Muscle layer of duodenum (tissue), 2 donors: Measurements from ENCODE around the gene FMNL3.

Source experiments
- H3K27ac ChIP-seq: one replicate; pipeline ENCODE4 v1.7.0; 2013; ENCODE audit warnings: mild to moderate bottlenecking, low read length
- H3K27me3 ChIP-seq: one replicate; pipeline ENCODE4 v1.7.0; 2013; ENCODE audit warnings: low read depth, mild to moderate bottlenecking, control low read depth, low read length
- H3K36me3 ChIP-seq, 2 donors: one replicate each; pipeline ENCODE4 v1.7.0; 2013; ENCODE audit warnings: low read length in 2 of 2, control low read depth in 1 of 2, mild to moderate bottlenecking in 1 of 2; ENCODE audit not compliant: insufficient read depth in 2 of 2, control insufficient read depth in 1 of 2
- H3K4me1 ChIP-seq, 2 donors: one replicate each; pipeline ENCODE4 v1.7.0; 2013; ENCODE audit warnings: low read length in 2 of 2, mild to moderate bottlenecking in 2 of 2, control low read depth in 1 of 2, moderate library complexity in 1 of 2; ENCODE audit not compliant: insufficient read depth in 2 of 2, control insufficient read depth in 1 of 2
- H3K4me3 ChIP-seq, 2 donors: one replicate each; pipeline ENCODE4 v1.7.0; 2013; ENCODE audit warnings: low read length in 2 of 2, low read depth in 1 of 2, mild to moderate bottlenecking in 1 of 2
- H3K9me3 ChIP-seq, 2 donors: one replicate each; pipeline ENCODE4 v1.7.0; 2013; ENCODE audit warnings: low read length in 2 of 2, control low read depth in 1 of 2, mild to moderate bottlenecking in 1 of 2; ENCODE audit not compliant: control insufficient read depth in 1 of 2
- donor health status: healthy.

Gene FMNL3

DNA sequence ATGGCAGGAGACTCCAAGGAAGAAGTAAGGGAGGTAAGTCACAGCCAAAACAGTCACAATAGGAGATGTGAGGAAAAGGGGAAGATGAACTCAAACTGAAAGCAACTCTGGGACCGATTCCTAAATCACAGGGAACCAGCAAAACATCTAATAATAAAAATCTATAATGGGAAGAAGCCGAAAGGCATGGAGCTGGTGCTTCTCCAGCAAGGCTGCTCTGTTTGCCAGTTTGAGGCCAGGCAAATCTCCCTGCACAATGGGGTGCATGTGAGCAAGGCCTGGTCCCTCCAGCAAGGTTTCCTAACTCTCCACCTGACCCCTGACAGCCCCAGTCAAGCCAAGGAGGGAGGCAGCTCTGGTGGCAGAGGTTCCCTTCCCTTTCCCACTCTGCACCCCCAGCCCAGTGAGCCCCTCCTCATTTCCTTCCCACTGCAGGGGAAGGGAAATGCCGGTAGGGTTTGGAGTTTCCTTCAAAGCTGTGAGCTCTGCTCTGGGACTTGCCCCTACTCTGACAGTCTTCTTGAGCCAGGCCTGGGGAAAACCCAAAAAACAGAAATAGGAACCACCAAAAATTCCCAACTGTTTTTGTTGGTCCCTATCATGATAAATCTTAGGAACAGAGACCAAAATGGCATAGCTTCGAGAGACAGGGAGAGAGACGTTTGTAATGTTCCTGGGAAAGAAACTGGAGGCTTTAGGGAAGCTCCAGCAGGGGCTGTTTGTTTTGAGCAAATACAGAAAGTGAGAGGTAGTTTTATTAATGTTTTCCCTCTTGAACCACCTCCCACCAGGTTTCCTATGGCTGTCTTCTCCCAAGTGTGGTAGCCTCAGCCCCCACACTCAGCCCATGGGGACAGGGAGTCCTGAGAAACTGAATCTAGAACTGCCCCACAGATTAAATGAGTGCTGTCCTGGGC is 34.6 kb downstream of the FMNL3 start:
- no peaks in the 10 kb centered on the region for H3K27me3 ChIP-seq
- no peaks in the 10 kb centered on the region for H3K36me3 ChIP-seq
- peaks cover 34 to 52% of the 10 kb centered on the region in 2 donors for H3K4me1 ChIP-seq
- H3K4me3 ChIP-seq, result peak overlapping the region in 1 of 2 donors; percentile 17
- no peaks in the 10 kb centered on the region for H3K9me3 ChIP-seq
- H3K27ac ChIP-seq, result peak overlapping the region; percentile 80

DNA sequence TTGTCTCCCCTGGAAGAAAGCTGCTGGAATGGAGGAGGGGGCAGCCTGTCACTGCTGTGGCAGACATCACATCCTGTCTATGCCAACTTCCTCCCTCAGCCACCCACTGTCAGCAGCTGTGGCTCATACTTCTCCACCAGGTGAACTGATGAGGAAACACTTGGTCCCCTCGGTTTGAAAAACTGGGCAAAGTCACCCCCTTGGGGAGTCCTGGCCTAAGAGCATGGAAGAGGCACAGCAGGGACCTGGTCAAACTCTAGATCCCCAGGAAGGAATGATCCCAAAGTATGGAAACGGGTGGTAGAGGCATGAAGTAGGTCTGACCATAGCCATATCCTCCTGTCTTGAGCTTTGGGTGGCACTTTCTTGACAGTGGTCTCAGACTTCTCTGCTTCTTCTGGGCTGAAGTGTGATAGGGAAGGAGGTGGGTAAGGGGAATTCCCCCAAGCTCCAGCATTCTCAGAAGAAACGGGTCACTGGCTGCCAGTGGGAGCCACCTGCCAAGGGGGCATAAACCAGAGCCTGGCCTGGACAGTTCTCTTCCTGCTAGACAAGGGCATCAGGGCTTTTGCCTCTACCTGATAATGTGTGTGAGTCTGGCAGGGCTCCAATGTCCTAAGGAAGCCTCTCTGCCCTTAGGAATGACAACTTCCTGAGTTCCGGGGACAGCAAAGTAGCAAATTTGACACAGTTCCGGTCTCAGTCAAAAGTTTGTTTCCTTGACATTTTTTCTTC is 36.0 kb downstream of the FMNL3 start:
- Histone ChIP-seq H3K36me3 (no peaks in the 10 kb centered on the region), H3K9me3 (no peaks in the 10 kb centered on the region), H3K4me3 (no peak overlapping the region), H3K27ac (peak overlapping the region; percentile 80), H3K4me1 (peaks cover 34 to 52% of the 10 kb centered on the region in 2 donors), H3K27me3 (no peaks in the 10 kb centered on the region)

DNA sequence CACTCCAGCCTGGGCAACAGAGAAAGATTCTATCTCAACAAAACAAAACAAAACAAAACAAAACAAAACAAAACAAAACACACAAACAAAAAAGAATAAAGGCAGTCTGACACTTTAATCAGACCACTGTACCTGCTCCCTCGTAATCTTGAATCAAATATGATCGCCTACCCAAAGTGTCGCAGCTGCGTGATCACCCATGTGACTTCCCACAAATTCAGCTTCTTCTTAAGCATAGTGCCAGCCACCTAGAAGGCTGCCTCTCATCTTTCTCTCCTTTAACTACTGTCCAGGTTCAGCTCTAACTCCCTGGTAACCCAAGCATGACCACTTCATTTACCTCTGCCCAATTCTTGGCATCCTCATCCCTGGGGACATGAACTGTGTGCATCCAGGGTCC is 37.4 kb downstream of the FMNL3 start:
- no peaks in the 10 kb centered on the region for H3K27me3 ChIP-seq
- H3K27ac ChIP-seq, result no peak overlapping the region
- no peaks in the 10 kb centered on the region for H3K9me3 ChIP-seq
- H3K4me1 ChIP-seq, result peaks cover 34 to 44% of the 10 kb centered on the region in 2 donors
- no peak overlapping the region for H3K4me3 ChIP-seq
- H3K36me3 ChIP-seq, result no peaks in the 10 kb centered on the region

DNA sequence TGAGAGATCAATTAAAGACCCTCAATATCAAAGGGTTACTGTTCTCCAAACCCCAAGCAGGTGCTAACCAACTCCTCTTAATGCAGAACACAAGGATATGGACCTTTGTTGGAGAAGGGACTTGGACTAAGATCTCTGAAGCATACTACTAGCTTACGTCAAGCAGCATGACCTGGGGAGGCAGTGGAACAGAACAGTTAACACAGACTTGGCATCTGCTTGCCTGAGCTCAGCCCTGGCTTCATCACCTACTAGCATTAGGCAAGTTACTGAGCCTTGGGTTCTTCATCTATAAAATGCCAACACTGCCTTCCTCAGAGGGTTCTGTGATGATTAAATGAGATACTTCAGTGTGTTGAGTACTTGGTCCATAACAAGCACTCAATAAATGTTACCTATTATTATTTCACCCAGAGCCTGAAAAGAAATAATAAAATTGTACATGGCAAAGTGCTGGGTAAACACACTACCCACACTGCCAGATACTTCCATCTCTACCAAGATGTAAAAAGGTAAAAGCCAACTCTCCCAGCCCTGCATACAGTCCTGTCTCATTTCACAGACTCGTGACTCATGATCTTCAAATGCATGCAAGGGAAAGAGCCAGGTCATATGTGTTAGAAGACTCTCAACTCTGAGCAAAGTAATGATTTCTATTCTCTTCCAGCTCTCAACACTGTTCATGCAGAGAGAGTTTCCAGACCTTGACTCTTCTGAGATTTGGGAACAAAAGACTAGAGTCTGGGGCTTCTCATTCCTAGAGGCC is 39.7 kb downstream of the FMNL3 start:
- no peak overlapping the region for H3K27ac ChIP-seq
- no peaks in the 10 kb centered on the region for H3K27me3 ChIP-seq
- H3K36me3 ChIP-seq, result no peaks in the 10 kb centered on the region
- peaks cover 23 to 44% of the 10 kb centered on the region in 2 donors for H3K4me1 ChIP-seq
- no peak overlapping the region for H3K4me3 ChIP-seq
- no peaks in the 10 kb centered on the region for H3K9me3 ChIP-seq

DNA sequence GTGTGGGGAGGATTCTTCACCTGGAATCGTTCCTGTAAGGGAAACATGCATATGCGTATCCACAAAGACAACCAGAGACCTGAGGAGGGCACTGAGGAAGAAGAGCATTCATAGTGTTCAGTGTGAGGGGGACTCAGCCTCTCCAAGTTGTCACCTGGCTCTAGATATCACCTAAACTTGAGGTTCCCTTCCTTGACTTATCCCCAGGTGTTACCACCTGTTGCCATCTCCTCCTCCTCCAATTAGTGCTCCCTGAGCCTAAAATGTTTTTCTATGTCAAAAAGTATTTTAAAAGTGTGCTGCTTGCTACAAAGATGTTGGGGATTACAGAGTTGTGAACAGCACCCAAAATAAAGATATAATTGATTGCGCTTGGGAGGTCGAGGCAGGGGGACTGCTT is 41.0 kb downstream of the FMNL3 start:
- Histone ChIP-seq H3K27me3 (no peaks in the 10 kb centered on the region), H3K4me3 (no peak overlapping the region), H3K4me1 (peaks cover 14 to 40% of the 10 kb centered on the region in 2 donors), H3K9me3 (no peaks in the 10 kb centered on the region), H3K27ac (no peak overlapping the region), H3K36me3 (no peaks in the 10 kb centered on the region)

DNA sequence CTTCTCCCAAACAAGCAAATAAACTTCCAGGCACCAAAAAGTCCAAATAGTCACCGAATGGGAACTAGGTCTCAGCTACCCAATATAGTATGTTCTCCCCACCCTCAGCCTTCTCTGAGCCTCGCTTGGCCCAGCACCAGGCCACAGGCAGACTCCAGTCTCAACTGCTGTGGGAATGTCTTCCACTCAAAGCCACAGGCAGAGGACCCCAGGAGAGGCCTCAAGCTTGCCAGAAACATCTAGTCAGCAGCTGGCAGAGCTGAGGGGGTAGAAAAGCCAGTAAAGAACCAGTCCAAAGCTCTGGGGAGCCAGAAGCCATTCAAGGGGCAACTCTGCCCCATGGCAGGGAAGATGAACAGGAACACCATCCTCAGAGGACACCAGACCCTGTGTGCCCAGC is 41.8 kb downstream of the FMNL3 start:
- no peak overlapping the region for H3K27ac ChIP-seq
- no peaks in the 10 kb centered on the region for H3K9me3 ChIP-seq
- no peak overlapping the region for H3K4me3 ChIP-seq
- H3K4me1 ChIP-seq, result peaks cover 12 to 35% of the 10 kb centered on the region in 2 donors
- H3K36me3 ChIP-seq, result no peaks in the 10 kb centered on the region
- H3K27me3 ChIP-seq, result no peaks in the 10 kb centered on the region

DNA sequence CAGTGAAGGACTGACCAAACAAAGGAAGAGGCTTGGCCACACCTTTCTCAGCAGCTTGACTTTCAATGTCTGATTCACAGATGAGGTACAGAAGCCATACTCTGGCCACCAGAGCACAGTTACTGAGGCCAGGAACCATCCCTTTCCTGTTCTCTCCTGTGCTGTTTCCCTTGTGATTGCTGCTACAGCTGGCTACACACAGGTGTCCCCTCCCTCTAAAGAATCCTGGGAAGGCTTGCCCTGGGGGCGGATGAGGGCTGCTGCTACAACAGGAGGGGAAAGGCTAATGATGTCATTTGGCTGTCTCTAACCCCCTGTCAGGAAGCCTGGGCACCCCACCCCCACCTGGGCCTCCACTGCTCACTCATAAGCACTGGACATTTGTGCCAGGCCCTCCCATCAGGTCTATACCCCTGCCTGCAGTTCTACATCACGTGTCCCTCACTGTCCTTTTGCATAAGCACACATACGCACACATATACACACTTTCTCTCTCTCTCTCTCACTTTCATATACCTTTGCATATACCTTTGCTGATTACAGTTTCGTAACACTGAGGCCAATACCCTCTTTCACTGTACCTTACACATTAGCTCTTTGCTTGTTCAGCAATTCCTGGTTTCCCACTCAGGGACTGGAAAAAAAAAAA is 42.5 kb downstream of the FMNL3 start:
- Histone ChIP-seq H3K4me1 (peaks cover 10 to 34% of the 10 kb centered on the region in 2 donors), H3K27me3 (no peaks in the 10 kb centered on the region), H3K9me3 (no peaks in the 10 kb centered on the region), H3K36me3 (no peaks in the 10 kb centered on the region), H3K4me3 (no peak overlapping the region), H3K27ac (no peak overlapping the region)

DNA sequence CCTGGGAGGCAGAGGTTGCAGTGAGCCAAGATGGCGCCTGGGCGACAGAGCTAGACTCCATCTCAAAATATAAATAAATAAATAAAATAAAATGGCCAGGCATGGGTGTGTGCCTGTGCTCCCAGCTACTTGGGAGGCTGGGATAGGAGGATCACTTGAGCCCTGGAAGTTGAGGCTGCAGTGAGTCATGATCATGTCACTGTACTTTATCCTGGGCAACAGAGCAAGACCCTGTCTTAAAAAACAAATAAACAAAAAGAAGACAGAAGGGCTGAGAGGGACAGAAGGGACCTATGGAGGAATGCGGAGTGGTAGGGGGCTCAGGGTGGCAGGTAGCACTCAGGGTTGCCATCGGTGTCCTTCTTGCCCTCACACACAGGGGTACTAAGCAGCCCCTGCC is 43.0 kb downstream of the FMNL3 start:
- Histone ChIP-seq H3K27me3 (no peaks in the 10 kb centered on the region), H3K36me3 (no peaks in the 10 kb centered on the region), H3K27ac (no peak overlapping the region), H3K4me3 (no peak overlapping the region), H3K9me3 (no peaks in the 10 kb centered on the region), H3K4me1 (peaks cover 10 to 34% of the 10 kb centered on the region in 2 donors)

DNA sequence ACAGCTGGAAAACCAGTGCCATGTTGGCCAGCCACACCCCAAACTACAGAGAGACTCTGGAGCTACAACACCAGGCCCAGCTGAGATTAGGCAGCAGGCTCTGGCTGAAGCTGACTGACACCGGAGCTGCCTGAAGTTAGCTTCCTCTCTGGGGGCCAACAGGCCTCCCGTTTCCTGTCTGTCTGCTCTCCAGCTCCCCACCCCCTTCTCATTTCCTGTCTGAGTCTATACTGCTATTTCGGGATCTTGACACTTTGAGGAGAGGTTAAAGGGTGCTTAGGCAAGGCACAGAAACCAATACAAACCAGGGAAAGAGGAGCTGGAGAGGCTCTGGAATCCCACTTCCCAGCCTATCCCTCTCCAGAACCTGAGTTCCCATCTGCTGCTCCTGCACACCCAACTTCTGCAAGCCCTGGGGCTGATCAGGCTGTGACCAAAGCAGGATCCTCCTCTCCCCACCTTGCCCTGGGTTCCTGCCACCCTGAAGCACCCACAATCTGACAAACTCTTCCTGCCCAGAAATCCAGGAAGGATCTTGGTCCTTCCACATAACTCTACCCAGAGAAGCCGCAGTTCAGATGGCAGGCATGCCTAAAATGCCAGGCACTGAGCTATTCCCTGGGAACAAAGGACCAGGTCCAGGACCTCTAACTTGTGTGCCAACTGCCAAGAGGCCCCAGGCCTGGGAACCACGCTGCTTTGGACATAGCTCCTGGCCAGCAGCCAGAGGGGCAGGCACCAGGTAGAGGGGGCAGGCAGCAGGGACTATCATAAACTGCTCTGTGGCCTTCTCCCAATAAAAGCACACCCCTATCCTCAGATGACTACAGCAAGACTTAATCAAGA is 44.0 kb downstream of the FMNL3 start:
- no peak overlapping the region for H3K4me3 ChIP-seq
- H3K9me3 ChIP-seq, result no peaks in the 10 kb centered on the region
- peak overlapping the region; percentile 65 for H3K27ac ChIP-seq
- peaks cover 0 to 7% of the 10 kb centered on the region in 2 donors for H3K36me3 ChIP-seq
- peaks cover 10 to 34% of the 10 kb centered on the region in 2 donors for H3K4me1 ChIP-seq
- no peaks in the 10 kb centered on the region for H3K27me3 ChIP-seq

DNA sequence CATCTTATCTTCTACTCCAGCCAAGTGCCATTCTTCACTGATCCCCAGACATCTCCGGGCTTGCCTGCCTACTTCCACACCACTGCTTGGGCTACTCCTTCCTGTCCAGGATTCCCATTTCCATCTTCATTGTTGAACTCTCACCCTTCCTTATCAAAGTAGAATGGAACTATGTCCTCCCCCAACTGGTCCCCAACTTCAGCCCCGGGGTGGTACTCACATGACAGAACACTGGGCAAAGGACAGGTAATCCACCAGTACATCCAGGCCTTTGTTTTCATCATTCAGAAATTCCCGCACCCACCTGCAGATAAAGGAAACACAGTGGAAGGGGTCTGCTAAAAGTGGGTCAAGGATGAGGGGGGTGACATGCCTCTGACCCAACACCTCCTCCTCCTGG is 45.5 kb downstream of the FMNL3 start:
- Histone ChIP-seq H3K27me3 (no peaks in the 10 kb centered on the region), H3K9me3 (no peaks in the 10 kb centered on the region), H3K4me1 (peaks cover 10 to 34% of the 10 kb centered on the region in 2 donors), H3K4me3 (no peak overlapping the region), H3K36me3 (peaks cover 2 to 17% of the 10 kb centered on the region in 2 donors), H3K27ac (no peak overlapping the region)
